Stimulated activated effector memory CD8-positive, alpha-beta T cell treated with anti-CD3 and anti-CD28 coated beads, Interleukin-12 subunit alpha, Interleukin-12 subunit beta, amount 100 ng/mL, for 72 hours (primary cell): ENCODE measurements around the gene PARP1.

Source experiments
- ATAC-seq: fragments of 150-1000 bp; cut with Tn5 transposase; 2 replicates; pipeline ENCODE4 v1.10.0; 2021
- DNase-seq, 2 donors: peaks; one replicate each; pipeline ENCODE4 v3.0.0; 2021 to 2022; ENCODE audit warnings: low spot score in 2 of 2
- H3K27ac Mint-ChIP-seq: one replicate; pipeline ENCODE4 v1.8.0; 2022; ENCODE audit warnings: mild to moderate bottlenecking, mixed read lengths
- H3K36me3 Mint-ChIP-seq: one replicate; pipeline ENCODE4 v1.8.0; 2022; ENCODE audit warnings: mild to moderate bottlenecking, mixed read lengths
- H3K4me1 Mint-ChIP-seq: one replicate; pipeline ENCODE4 v1.8.0; 2022; ENCODE audit warnings: mixed read lengths
- H3K4me3 Mint-ChIP-seq: one replicate; pipeline ENCODE4 v1.8.0; 2022; ENCODE audit warnings: mild to moderate bottlenecking, mixed read lengths
- H3K9me3 Mint-ChIP-seq: one replicate; pipeline ENCODE4 v1.8.0; 2022; ENCODE audit warnings: mixed read lengths

The PARP1 gene

GRCh38 chr1:226382030-226382429 lies 25.9 kb downstream of the PARP1 start:
- DNase-seq (no peak), ATAC-seq (no peak)
- H3K4me1 Mint-ChIP-seq: peaks cover 18% of the 10 kb centered on the region
- no peak overlapping the region for H3K4me3 Mint-ChIP-seq
- no peaks in the 10 kb centered on the region for H3K9me3 Mint-ChIP-seq
- peaks cover 100% of the 10 kb centered on the region for H3K36me3 Mint-ChIP-seq
- H3K27ac Mint-ChIP-seq: peak overlapping the region; percentile 65

- peaks cover 18% of the 10 kb centered on the region for H3K4me1 Mint-ChIP-seq
- peaks cover 100% of the 10 kb centered on the region for H3K36me3 Mint-ChIP-seq
- peak overlapping the region; percentile 65 for H3K27ac Mint-ChIP-seq
- ATAC-seq: no peak
- no peaks in the 10 kb centered on the region for H3K9me3 Mint-ChIP-seq
- no peak for DNase-seq
- no peak overlapping the region for H3K4me3 Mint-ChIP-seq
Measured at GRCh38 chr1:226381226-226381998, 26.5 kb downstream of the PARP1 start.

GRCh38 chr1:226378071-226378470 lies 29.8 kb downstream of the PARP1 start:
- Mint-ChIP-seq H3K27ac (peak overlapping the region; percentile 29), H3K4me1 (peaks cover 8% of the 10 kb centered on the region), H3K4me3 (no peak overlapping the region), H3K9me3 (no peaks in the 10 kb centered on the region), H3K36me3 (peaks cover 100% of the 10 kb centered on the region)
- no peak for DNase-seq
- ATAC-seq: no peak

GRCh38 chr1:226376300-226376699 lies 31.6 kb downstream of the PARP1 start:
- DNase-seq (no peak), ATAC-seq (no peak)
- H3K27ac Mint-ChIP-seq: no peak overlapping the region
- peaks cover 100% of the 10 kb centered on the region for H3K36me3 Mint-ChIP-seq
- no peaks in the 10 kb centered on the region for H3K9me3 Mint-ChIP-seq
- H3K4me3 Mint-ChIP-seq: no peak overlapping the region
- H3K4me1 Mint-ChIP-seq: peaks cover 8% of the 10 kb centered on the region

GRCh38 chr1:226373376-226373775 lies 34.5 kb downstream of the PARP1 start:
- peak overlapping the region; percentile 63 for H3K27ac Mint-ChIP-seq
- no peak for DNase-seq
- H3K4me3 Mint-ChIP-seq: no peak overlapping the region
- H3K36me3 Mint-ChIP-seq: peaks cover 100% of the 10 kb centered on the region
- H3K9me3 Mint-ChIP-seq: no peaks in the 10 kb centered on the region
- no peaks in the 10 kb centered on the region for H3K4me1 Mint-ChIP-seq
- no peak for ATAC-seq

GRCh38 chr1:226372885-226373284 lies 35.0 kb downstream of the PARP1 start:
- H3K4me1 Mint-ChIP-seq: no peaks in the 10 kb centered on the region
- peak overlapping the region; percentile 63 for H3K27ac Mint-ChIP-seq
- H3K36me3 Mint-ChIP-seq: peaks cover 100% of the 10 kb centered on the region
- no peak overlapping the region for H3K4me3 Mint-ChIP-seq
- DNase-seq (no peak), ATAC-seq (no peak)
- H3K9me3 Mint-ChIP-seq: no peaks in the 10 kb centered on the region

- Mint-ChIP-seq H3K27ac (no peak overlapping the region), H3K36me3 (peaks cover 100% of the 10 kb centered on the region), H3K4me1 (no peaks in the 10 kb centered on the region), H3K9me3 (no peaks in the 10 kb centered on the region), H3K4me3 (no peak overlapping the region)
- DNase-seq (no peak), ATAC-seq (no peak)
Measured at GRCh38 chr1:226371866-226372490, 35.9 kb downstream of the PARP1 start.

GRCh38 chr1:226371027-226371694 lies 36.7 kb downstream of the PARP1 start:
- Mint-ChIP-seq H3K27ac (peak overlapping the region; percentile 23), H3K4me3 (no peak overlapping the region), H3K36me3 (peaks cover 100% of the 10 kb centered on the region), H3K9me3 (no peaks in the 10 kb centered on the region), H3K4me1 (no peaks in the 10 kb centered on the region)
- DNase-seq (no peak), ATAC-seq (no peak)

- no peak for ATAC-seq
- H3K9me3 Mint-ChIP-seq: no peaks in the 10 kb centered on the region
- H3K4me3 Mint-ChIP-seq: no peak overlapping the region
- H3K4me1 Mint-ChIP-seq: no peaks in the 10 kb centered on the region
- peaks cover 100% of the 10 kb centered on the region for H3K36me3 Mint-ChIP-seq
- H3K27ac Mint-ChIP-seq: peak overlapping the region; percentile 23
- no peak for DNase-seq
Measured at GRCh38 chr1:226370144-226370923, 37.6 kb downstream of the PARP1 start.

- Mint-ChIP-seq H3K4me3 (no peak overlapping the region), H3K9me3 (no peaks in the 10 kb centered on the region), H3K36me3 (peaks cover 100% of the 10 kb centered on the region), H3K27ac (peak overlapping the region; percentile 37), H3K4me1 (no peaks in the 10 kb centered on the region)
- ATAC-seq (no peak), DNase-seq (no peak)
Measured at GRCh38 chr1:226369110-226369509, 38.8 kb downstream of the PARP1 start.

GRCh38 chr1:226366290-226366689 lies 41.6 kb downstream of the PARP1 start:
- Mint-ChIP-seq H3K9me3 (no peaks in the 10 kb centered on the region), H3K27ac (peak overlapping the region; percentile 50), H3K4me3 (no peak overlapping the region), H3K4me1 (no peaks in the 10 kb centered on the region), H3K36me3 (peaks cover 100% of the 10 kb centered on the region)
- no peak for ATAC-seq
- DNase-seq: no peak

- no peaks in the 10 kb centered on the region for H3K9me3 Mint-ChIP-seq
- H3K4me3 Mint-ChIP-seq: no peak overlapping the region
- no peak for DNase-seq
- peaks cover 100% of the 10 kb centered on the region for H3K36me3 Mint-ChIP-seq
- no peaks in the 10 kb centered on the region for H3K4me1 Mint-ChIP-seq
- ATAC-seq: no peak
- peak overlapping the region; percentile 50 for H3K27ac Mint-ChIP-seq
Measured at GRCh38 chr1:226365831-226366231, 42.1 kb downstream of the PARP1 start.

GRCh38 chr1:226364901-226365565 lies 42.9 kb downstream of the PARP1 start:
- H3K36me3 Mint-ChIP-seq: peaks cover 100% of the 10 kb centered on the region
- DNase-seq (no peak), ATAC-seq (no peak)
- no peak overlapping the region for H3K27ac Mint-ChIP-seq
- H3K4me3 Mint-ChIP-seq: no peak overlapping the region
- H3K4me1 Mint-ChIP-seq: no peaks in the 10 kb centered on the region
- no peaks in the 10 kb centered on the region for H3K9me3 Mint-ChIP-seq

GRCh38 chr1:226364514-226364899 lies 43.4 kb downstream of the PARP1 start:
- no peaks in the 10 kb centered on the region for H3K4me1 Mint-ChIP-seq
- no peak overlapping the region for H3K4me3 Mint-ChIP-seq
- peaks cover 100% of the 10 kb centered on the region for H3K36me3 Mint-ChIP-seq
- DNase-seq (no peak), ATAC-seq (no peak)
- no peaks in the 10 kb centered on the region for H3K9me3 Mint-ChIP-seq
- no peak overlapping the region for H3K27ac Mint-ChIP-seq
